HuH-7 (cell line): ENCODE measurements around the gene MISFA.
"Not testable (repeated sequence)": the region's sequence is repeated elsewhere in the genome, so short reads cannot be mapped to it uniquely, and the experiment has no call there.

Experiments used
- DNase-seq: peaks from one replicate; pipeline ENCODE4 v3.0.0; 2011; ENCODE audit warnings: low spot score

The MISFA gene

GRCh38 chr11:18617688-18618341, 18.2 kb downstream of the MISFA start:
- no peak for DNase-seq

DNA sequence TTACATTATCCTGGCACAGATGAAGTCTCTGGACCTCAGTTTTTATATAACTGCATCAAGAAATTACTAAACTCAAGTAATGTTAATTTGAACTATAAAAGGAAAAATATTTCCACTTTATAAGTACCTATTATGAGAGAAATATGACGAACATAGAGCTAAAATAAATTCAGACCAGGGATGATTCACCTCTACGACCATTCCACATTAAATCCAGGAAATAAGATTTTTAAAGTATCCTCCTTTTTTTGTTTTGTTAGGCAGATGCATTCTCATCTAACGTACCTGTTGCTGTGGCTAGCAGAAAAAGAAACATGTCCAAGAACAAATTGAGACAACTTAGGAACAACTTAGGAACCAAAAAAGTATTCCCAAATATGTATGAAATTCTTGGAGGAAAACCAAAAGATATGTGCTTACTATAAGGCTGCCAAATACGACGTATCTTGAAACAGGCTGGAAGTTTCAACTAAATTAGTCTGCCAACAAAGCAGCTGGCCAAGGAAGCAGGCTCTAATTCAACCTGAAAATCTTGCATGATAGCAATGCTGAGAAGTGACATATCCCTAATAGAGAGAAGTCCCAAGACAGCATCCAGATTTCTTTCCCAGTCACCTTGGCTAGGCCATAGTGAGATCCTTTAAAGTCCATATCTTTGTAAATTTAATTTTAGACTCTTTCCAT, 18.9 kb downstream of the MISFA start:
- DNase-seq, result no peak

DNA sequence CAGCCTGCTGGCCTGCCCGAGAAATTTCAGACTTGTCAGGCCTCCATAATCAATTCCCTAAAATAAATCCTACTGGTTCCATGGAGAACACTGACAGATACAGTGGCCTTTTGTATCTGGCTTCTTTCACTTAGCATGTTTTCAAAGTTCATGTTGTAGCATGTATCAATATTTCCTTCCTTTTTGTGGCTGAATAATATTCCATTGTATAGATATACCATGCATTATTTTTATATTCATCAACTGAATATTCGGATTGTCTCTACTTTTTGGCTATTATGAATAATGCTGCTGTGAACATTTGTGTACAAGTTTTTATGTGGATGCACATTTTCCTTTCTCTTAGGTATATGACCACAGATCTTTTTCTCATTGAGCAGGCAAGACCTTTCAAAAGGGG, 24.1 kb downstream of the MISFA start:
- DNase-seq, result no peak

DNA sequence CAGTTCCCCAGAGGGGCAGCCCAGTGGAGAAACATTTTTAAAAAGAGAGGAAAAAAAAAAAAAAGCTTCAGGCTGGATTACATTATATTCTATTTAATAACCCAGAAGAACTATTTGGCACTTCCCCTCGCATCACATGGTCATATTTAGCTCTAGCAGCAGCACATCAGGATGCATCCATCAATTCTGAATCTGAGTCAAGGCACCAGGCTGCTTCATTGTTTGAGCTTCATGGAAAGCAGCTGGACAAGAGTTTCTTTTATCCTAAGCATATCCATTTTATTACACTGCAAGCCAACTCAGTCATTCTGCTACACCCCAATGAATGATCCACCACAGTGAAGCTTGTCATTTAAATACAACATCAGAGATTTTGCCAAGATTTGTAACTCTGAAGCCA, 24.6 kb downstream of the MISFA start:
- DNase-seq, result no peak

DNA sequence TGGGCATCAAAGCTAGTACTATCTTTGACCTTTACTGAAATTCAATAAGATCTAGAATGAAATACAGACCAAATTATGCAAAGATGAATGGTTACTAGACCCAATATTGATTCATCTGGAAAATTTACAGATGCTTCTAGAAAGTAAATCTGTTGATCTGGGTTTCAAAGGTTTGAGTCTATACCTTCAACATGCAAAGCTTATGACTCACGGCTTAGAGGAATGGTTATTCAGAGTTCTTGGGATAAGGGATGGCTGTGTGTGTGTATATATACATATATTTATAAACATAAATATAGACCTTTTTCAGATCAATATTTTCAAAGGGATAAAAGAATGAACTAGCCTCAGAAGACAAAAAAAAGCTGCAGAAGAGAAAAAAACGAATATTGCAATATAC, 33.3 kb downstream of the MISFA start:
- no peak for DNase-seq

GRCh38 chr11:18633256-18634139, 33.9 kb downstream of the MISFA start:
- no peak for DNase-seq

DNA sequence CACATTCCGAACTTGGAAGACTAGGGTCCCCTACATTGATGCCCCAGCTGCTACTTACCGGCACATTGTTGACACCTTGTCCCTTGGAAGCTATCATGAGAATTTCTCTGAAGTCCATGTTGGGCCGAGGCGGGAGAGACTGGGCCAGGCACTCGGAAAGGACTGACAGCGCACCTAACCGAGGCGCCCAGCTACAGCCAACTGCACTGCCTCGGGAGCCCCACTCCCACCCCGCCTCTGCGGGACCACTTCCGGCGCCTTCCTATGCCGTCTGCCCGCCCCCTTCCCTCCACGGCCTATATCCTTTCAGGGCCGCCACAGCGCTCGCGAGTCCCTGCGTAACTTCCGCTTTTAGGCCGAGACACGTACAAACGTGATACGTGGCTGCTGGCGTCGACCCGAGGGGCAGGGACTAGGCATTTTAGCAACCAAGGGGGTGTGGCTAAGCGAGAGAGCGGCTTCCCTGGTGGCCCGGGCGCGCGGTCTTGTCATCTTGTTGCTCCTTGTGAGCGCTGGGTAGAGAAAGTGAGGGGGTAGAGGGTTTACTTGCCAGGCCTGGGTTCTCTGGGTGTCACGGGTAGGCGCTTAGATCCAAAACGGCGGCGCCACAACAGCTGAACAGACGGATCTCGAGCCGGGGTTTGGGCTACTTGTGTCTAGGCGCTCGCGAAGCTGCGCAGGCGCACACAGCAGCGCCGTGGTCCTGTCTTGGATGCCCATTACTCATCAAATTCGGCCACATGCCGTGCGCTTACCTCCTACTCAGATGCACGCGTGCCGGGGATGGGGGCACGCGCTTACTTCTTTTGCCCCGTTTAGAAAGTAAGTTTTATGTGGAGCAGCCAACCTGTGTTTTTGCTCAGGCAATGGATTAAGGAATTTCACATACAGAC, 34.8 kb downstream of the MISFA start, which contains the start of gene SPTY2D1:
Gene SPTY2D1, minus strand, starts transcription at position 203 of the 893 bp plus-strand sequence. Its CDS starts 85 bp downstream, at position 118.
- peak; percentile 69 for DNase-seq

GRCh38 chr11:18641677-18642076, 42.1 kb downstream of the MISFA start:
- DNase-seq, result no peak

DNA sequence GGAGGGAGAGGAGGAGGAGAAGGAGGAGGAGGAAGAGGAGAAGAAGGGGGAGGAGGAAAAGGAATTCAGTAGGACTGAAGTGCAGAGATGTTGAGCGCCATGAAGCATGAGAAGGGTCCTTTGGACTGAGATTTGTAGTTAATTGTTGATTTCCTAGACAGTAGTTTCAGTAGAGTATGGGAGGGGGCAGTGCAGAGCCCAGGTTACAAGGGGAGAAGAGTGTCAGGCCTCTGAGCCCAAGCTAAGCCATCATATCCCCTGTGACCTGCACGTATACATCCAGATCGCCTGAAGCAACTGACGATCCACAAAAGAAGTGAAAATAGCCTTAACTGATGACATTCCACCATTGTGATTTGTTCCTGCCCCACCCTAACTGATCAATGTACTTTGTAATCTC, 43.4 kb downstream of the MISFA start:
- DNase-seq, result not testable (repeated sequence)

DNA sequence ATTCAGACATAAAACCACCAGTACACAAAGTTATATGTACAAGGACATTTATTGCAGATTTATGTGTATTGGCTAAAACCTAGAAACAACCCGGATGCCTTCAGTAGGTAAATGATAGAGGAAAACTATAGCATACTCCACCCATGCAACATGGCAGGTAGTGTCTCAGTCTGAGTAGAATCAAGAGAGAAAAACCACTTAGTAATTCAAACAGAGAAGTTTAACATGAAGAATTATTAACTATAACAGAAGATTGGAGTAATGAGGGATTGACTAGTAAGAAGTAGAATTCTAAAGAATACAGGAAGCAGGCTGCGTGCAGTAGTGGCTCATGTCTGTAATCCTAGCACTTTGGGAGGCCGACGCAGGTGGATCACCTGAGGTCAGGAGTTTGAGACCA, 50.8 kb downstream of the MISFA start:
- no peak for DNase-seq

GRCh38 chr11:18650859-18651557, 51.4 kb downstream of the MISFA start:
- DNase-seq, result peak; percentile 29
